ENCODE measurements around the gene PEX11G. TPM values are rescaled to one million over a fixed set of nuclear protein-coding genes. Genes with fewer than 3 reads are reported as not detected.

Gene PEX11G
- total RNA-seq, 1 donor from 2014 or later, result 5.5 TPM

GRCh38 chr19:7497292-7497691 is 8.5 kb upstream of the PEX11G start:
- Mint-ChIP-seq H3K36me3 (ENCODE audit: insufficient read depth) (no peaks in the 10 kb centered on the region), H3K27ac (no peak overlapping the region), H3K9me3 (ENCODE audit: low read depth) (no peaks in the 10 kb centered on the region), H3K4me1 (ENCODE audit: low read depth) (peaks cover 3% of the 10 kb centered on the region), H3K4me3 (ENCODE audit: low read depth) (no peak overlapping the region), H3K27me3 (peaks cover 30% of the 10 kb centered on the region)
- DNase-seq (ENCODE audit: low spot score, unreplicated experiment), result no peak
- TF ChIP-seq, protein P1, sequence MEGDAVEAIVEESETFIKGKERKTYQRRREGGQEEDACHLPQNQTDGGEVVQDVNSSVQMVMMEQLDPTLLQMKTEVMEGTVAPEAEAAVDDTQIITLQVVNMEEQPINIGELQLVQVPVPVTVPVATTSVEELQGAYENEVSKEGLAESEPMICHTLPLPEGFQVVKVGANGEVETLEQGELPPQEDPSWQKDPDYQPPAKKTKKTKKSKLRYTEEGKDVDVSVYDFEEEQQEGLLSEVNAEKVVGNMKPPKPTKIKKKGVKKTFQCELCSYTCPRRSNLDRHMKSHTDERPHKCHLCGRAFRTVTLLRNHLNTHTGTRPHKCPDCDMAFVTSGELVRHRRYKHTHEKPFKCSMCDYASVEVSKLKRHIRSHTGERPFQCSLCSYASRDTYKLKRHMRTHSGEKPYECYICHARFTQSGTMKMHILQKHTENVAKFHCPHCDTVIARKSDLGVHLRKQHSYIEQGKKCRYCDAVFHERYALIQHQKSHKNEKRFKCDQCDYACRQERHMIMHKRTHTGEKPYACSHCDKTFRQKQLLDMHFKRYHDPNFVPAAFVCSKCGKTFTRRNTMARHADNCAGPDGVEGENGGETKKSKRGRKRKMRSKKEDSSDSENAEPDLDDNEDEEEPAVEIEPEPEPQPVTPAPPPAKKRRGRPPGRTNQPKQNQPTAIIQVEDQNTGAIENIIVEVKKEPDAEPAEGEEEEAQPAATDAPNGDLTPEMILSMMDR (IDR thresholded peaks at IDR 0.05; ENCODE audit: unreplicated experiment), result peak; percentile 54

DNA sequence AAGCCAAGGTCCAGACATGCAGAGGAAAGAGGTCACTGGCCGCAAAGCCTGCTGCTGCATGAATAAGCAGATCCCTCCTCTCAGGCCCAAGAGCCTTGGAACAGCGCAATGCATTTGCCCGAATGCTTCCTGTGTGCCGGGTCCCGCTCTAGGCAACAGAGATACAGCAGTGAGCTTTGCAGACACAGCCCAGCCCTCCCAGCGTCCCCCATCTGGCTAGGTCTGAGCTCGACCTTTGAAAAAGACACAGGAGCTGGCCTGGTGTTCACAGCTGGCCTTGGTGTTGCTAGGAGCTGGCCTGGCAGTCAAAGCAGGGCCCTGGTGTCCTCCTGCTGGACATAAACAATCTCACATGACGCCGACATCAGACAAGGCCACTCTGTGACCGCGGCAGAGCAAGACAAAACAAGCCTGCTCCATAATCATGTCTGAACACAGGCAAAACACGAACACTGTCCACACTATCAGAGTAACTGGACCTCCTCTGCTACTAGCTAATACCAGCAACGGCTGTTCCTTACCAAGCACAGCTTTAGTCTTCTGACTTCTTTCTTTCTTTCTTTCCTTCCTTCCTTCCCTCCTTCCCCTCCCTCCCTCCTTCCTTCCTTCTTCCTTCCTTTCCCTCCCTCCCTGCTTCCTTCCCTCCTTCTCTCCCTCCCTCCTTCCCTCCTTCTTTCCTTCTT is 5.7 kb upstream of the PEX11G start:
- H3K4me3 Mint-ChIP-seq (ENCODE audit: low read depth), result no peak overlapping the region
- peaks cover 4% of the 10 kb centered on the region for H3K4me1 Mint-ChIP-seq (ENCODE audit: low read depth)
- peaks cover 17% of the 10 kb centered on the region for H3K27me3 Mint-ChIP-seq
- TF ChIP-seq, protein P1 (IDR thresholded peaks at IDR 0.05; ENCODE audit: unreplicated experiment), result peak; percentile 19
- no peak for DNase-seq (ENCODE audit: low spot score, unreplicated experiment)
- H3K36me3 Mint-ChIP-seq (ENCODE audit: insufficient read depth), result no peaks in the 10 kb centered on the region
- no peaks in the 10 kb centered on the region for H3K9me3 Mint-ChIP-seq (ENCODE audit: low read depth)
- H3K27ac Mint-ChIP-seq, result peak overlapping the region; percentile 64

DNA sequence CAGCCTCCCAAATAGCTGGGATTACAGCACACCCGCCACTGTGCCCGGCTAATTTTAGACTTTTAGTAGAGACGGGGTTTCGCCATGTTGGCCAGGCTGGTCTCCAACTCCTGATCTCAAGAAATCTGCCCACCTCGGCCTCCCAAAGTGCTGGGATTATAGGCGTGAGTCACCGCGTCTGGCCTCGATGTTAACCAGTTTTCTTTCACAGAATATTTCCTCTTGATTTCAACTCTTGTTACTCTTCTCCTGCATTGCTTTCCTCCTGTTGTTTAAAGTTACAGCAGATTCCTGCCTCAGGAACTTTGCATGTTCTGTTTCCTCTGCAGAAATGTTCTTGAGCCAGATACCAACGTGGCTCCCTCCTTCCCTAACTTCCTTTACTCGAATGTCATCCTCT is 3.7 kb upstream of the PEX11G start:
- H3K36me3 Mint-ChIP-seq (ENCODE audit: insufficient read depth), result no peaks in the 10 kb centered on the region
- H3K4me1 Mint-ChIP-seq (ENCODE audit: low read depth), result peaks cover 9% of the 10 kb centered on the region
- DNase-seq (ENCODE audit: low spot score, unreplicated experiment), result no peak
- TF ChIP-seq, protein P1 (IDR thresholded peaks at IDR 0.05; ENCODE audit: unreplicated experiment), result no peak
- H3K9me3 Mint-ChIP-seq (ENCODE audit: low read depth), result no peaks in the 10 kb centered on the region
- no peak overlapping the region for H3K4me3 Mint-ChIP-seq (ENCODE audit: low read depth)
- H3K27me3 Mint-ChIP-seq, result peaks cover 8% of the 10 kb centered on the region
- H3K27ac Mint-ChIP-seq, result no peak overlapping the region

DNA sequence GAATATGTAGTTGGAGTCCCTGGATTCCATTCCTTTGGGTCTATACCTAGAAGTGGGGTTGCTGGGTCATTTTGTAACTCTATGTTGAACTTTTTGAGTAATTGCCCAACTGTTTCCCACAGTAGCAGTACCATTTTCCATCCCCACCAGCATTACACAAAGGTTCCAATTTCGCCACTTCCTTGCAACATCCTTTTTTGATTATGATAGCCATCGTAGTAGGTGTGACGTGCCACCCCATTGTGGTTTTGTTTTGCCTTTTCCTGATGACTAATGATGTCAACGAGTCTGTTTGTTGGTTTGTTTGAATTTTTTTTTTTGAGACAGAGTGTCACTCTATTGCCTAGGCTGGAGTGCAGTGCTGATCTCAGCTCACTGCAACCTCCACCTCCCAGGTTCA is 3.3 kb upstream of the PEX11G start:
- DNase-seq (ENCODE audit: low spot score, unreplicated experiment), result no peak
- Mint-ChIP-seq H3K9me3 (ENCODE audit: low read depth) (no peaks in the 10 kb centered on the region), H3K36me3 (ENCODE audit: insufficient read depth) (no peaks in the 10 kb centered on the region), H3K27ac (peak overlapping the region; percentile 62), H3K4me3 (ENCODE audit: low read depth) (no peak overlapping the region), H3K27me3 (peaks cover 5% of the 10 kb centered on the region), H3K4me1 (ENCODE audit: low read depth) (peaks cover 9% of the 10 kb centered on the region)
- TF ChIP-seq, protein P1 (IDR thresholded peaks at IDR 0.05; ENCODE audit: unreplicated experiment), result no peak

DNA sequence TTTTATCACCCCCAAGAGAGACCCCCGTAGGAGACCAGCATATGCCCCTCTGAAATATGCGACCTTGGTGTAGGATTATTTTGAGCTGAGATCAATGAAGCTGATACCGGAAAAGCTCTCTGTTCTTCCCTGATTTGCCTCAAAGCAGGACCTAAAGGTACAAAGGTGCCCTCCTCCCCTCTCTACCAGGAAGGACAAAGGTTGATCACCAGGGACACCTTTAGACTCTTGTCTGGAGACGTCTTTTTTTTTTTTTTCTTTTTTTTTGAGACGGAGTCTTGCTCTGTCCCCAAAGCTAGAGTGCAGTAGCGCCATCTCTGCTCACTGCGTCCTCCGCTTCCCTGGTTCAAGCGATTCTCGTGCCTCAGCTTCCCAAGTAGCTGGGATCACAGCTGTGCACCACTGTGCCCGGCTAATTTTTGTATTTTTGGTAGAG is 792 bp upstream of the PEX11G start:
- Mint-ChIP-seq H3K9me3 (ENCODE audit: low read depth) (no peaks in the 10 kb centered on the region), H3K4me3 (ENCODE audit: low read depth) (peak overlapping the region; percentile 66)

More for the DNA sequence above, 792 bp upstream of the PEX11G start:
- Mint-ChIP-seq H3K27me3 (no peaks in the 10 kb centered on the region), H3K4me1 (ENCODE audit: low read depth) (peaks cover 9% of the 10 kb centered on the region), H3K27ac (peak overlapping the region; percentile 96), H3K36me3 (ENCODE audit: insufficient read depth) (no peaks in the 10 kb centered on the region)
- DNase-seq (ENCODE audit: low spot score, unreplicated experiment), result no peak
- TF ChIP-seq, protein P1 (IDR thresholded peaks at IDR 0.05; ENCODE audit: unreplicated experiment), result no peak

Data from progenitor cell of endocrine pancreas (in vitro differentiated cells).